Measurements from ENCODE around the gene USP44.

Gene USP44

GRCh38 chr12:95544756-95545155 is 6.5 kb downstream of the USP44 start:
- Histone ChIP-seq H3K36me3 (ENCODE audit: insufficient read depth) (no peaks in the 10 kb centered on the region), H3K4me2 (no peak overlapping the region), H3K4me3 (IDR thresholded peaks at IDR 0.05; ENCODE audit: insufficient read depth, low read depth, low read length) (no peak overlapping the region), H3K27me3 (ENCODE audit: insufficient read depth, low read depth) (no peaks in the 10 kb centered on the region), H3K9ac (no peak overlapping the region), H3K79me2 (ENCODE audit: insufficient read depth, low read depth) (no peaks in the 10 kb centered on the region), H2AFZ (ENCODE audit: low read depth) (no peak overlapping the region), H3K4me1 (ENCODE audit: low read depth, poor library complexity, severe bottlenecking) (no peaks in the 10 kb centered on the region), H3K27ac (no peak overlapping the region), H4K20me1 (ENCODE audit: insufficient read depth) (no peaks in the 10 kb centered on the region)
- no peak for TF ChIP-seq CTCF (conservative IDR thresholded peaks at IDR 0.05; ENCODE audit: low read depth, low read length)

GRCh38 chr12:95543305-95543704 is 8.0 kb downstream of the USP44 start:
- Histone ChIP-seq H3K4me2 (no peak overlapping the region), H3K27ac (no peak overlapping the region), H3K79me2 (ENCODE audit: insufficient read depth, low read depth) (no peaks in the 10 kb centered on the region), H4K20me1 (ENCODE audit: insufficient read depth) (no peaks in the 10 kb centered on the region), H2AFZ (ENCODE audit: low read depth) (no peak overlapping the region), H3K4me3 (IDR thresholded peaks at IDR 0.05; ENCODE audit: insufficient read depth, low read depth, low read length) (no peak overlapping the region), H3K4me1 (ENCODE audit: low read depth, poor library complexity, severe bottlenecking) (no peaks in the 10 kb centered on the region), H3K27me3 (ENCODE audit: insufficient read depth, low read depth) (no peaks in the 10 kb centered on the region), H3K36me3 (ENCODE audit: insufficient read depth) (no peaks in the 10 kb centered on the region), H3K9ac (no peak overlapping the region)
- TF ChIP-seq CTCF (conservative IDR thresholded peaks at IDR 0.05; ENCODE audit: low read depth, low read length), result no peak

- H3K4me1 ChIP-seq (ENCODE audit: low read depth, poor library complexity, severe bottlenecking), result no peaks in the 10 kb centered on the region
- no peaks in the 10 kb centered on the region for H3K79me2 ChIP-seq (ENCODE audit: insufficient read depth, low read depth)
- H3K9ac ChIP-seq, result no peak overlapping the region
- H2AFZ ChIP-seq (ENCODE audit: low read depth), result no peak overlapping the region
- H3K4me3 ChIP-seq (IDR thresholded peaks at IDR 0.05; ENCODE audit: insufficient read depth, low read depth, low read length), result no peak overlapping the region
- H3K36me3 ChIP-seq (ENCODE audit: insufficient read depth), result no peaks in the 10 kb centered on the region
- H3K27me3 ChIP-seq (ENCODE audit: insufficient read depth, low read depth), result no peaks in the 10 kb centered on the region
- TF ChIP-seq CTCF (conservative IDR thresholded peaks at IDR 0.05; ENCODE audit: low read depth, low read length), result no peak
- no peak overlapping the region for H3K27ac ChIP-seq
- H3K4me2 ChIP-seq, result no peak overlapping the region
- H4K20me1 ChIP-seq (ENCODE audit: insufficient read depth), result no peaks in the 10 kb centered on the region
Measured at GRCh38 chr12:95541436-95541835, 9.8 kb downstream of the USP44 start.

GRCh38 chr12:95538656-95539055 is 12.6 kb downstream of the USP44 start:
- Histone ChIP-seq H3K4me2 (no peak overlapping the region), H2AFZ (ENCODE audit: low read depth) (no peak overlapping the region), H3K36me3 (ENCODE audit: insufficient read depth) (no peaks in the 10 kb centered on the region), H3K4me1 (ENCODE audit: low read depth, poor library complexity, severe bottlenecking) (no peaks in the 10 kb centered on the region), H3K4me3 (IDR thresholded peaks at IDR 0.05; ENCODE audit: insufficient read depth, low read depth, low read length) (no peak overlapping the region), H4K20me1 (ENCODE audit: insufficient read depth) (no peaks in the 10 kb centered on the region), H3K27me3 (ENCODE audit: insufficient read depth, low read depth) (no peaks in the 10 kb centered on the region), H3K27ac (no peak overlapping the region), H3K9ac (no peak overlapping the region), H3K79me2 (ENCODE audit: insufficient read depth, low read depth) (no peaks in the 10 kb centered on the region)
- TF ChIP-seq CTCF (conservative IDR thresholded peaks at IDR 0.05; ENCODE audit: low read depth, low read length), result no peak

GRCh38 chr12:95538006-95538405 is 13.3 kb downstream of the USP44 start:
- no peak overlapping the region for H3K27ac ChIP-seq
- TF ChIP-seq CTCF (conservative IDR thresholded peaks at IDR 0.05; ENCODE audit: low read depth, low read length), result no peak
- H2AFZ ChIP-seq (ENCODE audit: low read depth), result no peak overlapping the region
- no peaks in the 10 kb centered on the region for H3K27me3 ChIP-seq (ENCODE audit: insufficient read depth, low read depth)
- H3K4me2 ChIP-seq, result no peak overlapping the region
- H3K4me1 ChIP-seq (ENCODE audit: low read depth, poor library complexity, severe bottlenecking), result no peaks in the 10 kb centered on the region
- no peaks in the 10 kb centered on the region for H3K79me2 ChIP-seq (ENCODE audit: insufficient read depth, low read depth)
- H4K20me1 ChIP-seq (ENCODE audit: insufficient read depth), result no peaks in the 10 kb centered on the region
- no peak overlapping the region for H3K9ac ChIP-seq
- H3K4me3 ChIP-seq (IDR thresholded peaks at IDR 0.05; ENCODE audit: insufficient read depth, low read depth, low read length), result no peak overlapping the region
- H3K36me3 ChIP-seq (ENCODE audit: insufficient read depth), result no peaks in the 10 kb centered on the region
